HUES64 (cell line): ENCODE measurements around the gene RAB28.

Experiments
- H3K27ac ChIP-seq: 2 replicates; pipeline ENCODE4 v1.7.0; 2013; ENCODE audit warnings: low read depth, low read length, inconsistent platforms
- H3K27me3 ChIP-seq: 2 replicates; pipeline ENCODE4 v1.6.1; 2013; ENCODE audit warnings: mild to moderate bottlenecking, low read length; ENCODE audit not compliant: insufficient read depth
- H3K36me3 ChIP-seq: 2 replicates; pipeline ENCODE4 v1.6.1; 2013; ENCODE audit warnings: mild to moderate bottlenecking, low read length; ENCODE audit not compliant: insufficient read depth
- H3K4me1 ChIP-seq: 2 replicates; pipeline ENCODE4 v1.6.1; 2013; ENCODE audit warnings: mild to moderate bottlenecking, low read length, moderate library complexity; ENCODE audit not compliant: insufficient read depth
- H3K4me3 ChIP-seq: 2 replicates; pipeline ENCODE4 v1.5.1; 2013; ENCODE audit warnings: mild to moderate bottlenecking, low read length, moderate library complexity
- H3K9ac ChIP-seq: 2 replicates; pipeline ENCODE4 v1.6.1; 2013; ENCODE audit warnings: mild to moderate bottlenecking, low read depth, low read length
- H3K9me3 ChIP-seq: 2 replicates; pipeline ENCODE4 v1.6.1; 2013; ENCODE audit warnings: low read depth, low read length; ENCODE audit not compliant: insufficient read depth
- WGBS: fragments of 150-250, 120-280 bp; methylation state at CpG from one replicate; pipeline ENCODE4 v1.1.7; 2013; ENCODE audit warnings: missing lambda C conversion rate; 5-methylcytosine and 5-hydroxymethylcytosine counted together

RAB28 gene

DNA sequence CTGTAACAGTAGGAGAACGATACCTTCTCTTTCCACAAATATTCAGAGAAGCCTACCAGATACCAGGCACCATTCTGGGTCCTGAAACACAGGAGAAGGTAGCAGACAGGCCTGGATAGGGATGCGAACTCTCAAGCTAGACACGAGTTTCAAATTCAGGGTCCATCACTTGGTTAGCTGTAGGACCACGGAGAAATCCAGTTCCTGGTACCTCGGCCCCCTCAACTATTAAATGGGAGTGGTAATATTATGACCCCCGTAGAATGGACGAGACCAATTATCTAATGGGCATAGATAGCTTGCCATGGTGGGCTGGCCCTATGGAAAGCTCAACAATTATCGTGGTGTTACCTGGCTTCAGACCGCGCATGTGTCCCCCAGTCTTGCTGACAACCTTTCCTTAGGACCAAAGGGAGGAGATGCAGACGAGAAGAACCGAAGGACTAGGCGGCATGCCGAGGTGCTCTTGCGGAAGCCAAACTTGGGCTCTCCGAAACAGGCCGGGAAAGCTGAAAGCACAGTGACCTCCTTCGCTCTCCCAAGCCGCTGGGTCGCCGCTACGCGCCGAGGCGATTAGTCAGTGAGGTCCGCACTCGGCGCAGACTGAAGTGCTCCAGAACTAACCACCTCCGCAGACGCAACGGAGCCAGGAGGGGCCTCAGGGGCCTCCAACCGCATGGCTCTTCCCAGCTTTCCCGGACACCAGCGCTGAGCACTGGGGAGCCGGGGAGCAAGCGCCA, 40.5 kb upstream of the RAB28 start:
- H3K9me3 ChIP-seq: peaks cover 8% of the 10 kb centered on the region
- 82% methylated on average over 36 of the region's 36 CpGs for WGBS
- H3K36me3 ChIP-seq: no peaks in the 10 kb centered on the region
- peaks cover 3% of the 10 kb centered on the region; the same call in 1 of the 2 replicates for H3K4me1 ChIP-seq
- peaks cover 73% of the 10 kb centered on the region for H3K27me3 ChIP-seq
- H3K27ac ChIP-seq: no peak overlapping the region
- no peak overlapping the region for H3K4me3 ChIP-seq
- no peak overlapping the region for H3K9ac ChIP-seq

DNA sequence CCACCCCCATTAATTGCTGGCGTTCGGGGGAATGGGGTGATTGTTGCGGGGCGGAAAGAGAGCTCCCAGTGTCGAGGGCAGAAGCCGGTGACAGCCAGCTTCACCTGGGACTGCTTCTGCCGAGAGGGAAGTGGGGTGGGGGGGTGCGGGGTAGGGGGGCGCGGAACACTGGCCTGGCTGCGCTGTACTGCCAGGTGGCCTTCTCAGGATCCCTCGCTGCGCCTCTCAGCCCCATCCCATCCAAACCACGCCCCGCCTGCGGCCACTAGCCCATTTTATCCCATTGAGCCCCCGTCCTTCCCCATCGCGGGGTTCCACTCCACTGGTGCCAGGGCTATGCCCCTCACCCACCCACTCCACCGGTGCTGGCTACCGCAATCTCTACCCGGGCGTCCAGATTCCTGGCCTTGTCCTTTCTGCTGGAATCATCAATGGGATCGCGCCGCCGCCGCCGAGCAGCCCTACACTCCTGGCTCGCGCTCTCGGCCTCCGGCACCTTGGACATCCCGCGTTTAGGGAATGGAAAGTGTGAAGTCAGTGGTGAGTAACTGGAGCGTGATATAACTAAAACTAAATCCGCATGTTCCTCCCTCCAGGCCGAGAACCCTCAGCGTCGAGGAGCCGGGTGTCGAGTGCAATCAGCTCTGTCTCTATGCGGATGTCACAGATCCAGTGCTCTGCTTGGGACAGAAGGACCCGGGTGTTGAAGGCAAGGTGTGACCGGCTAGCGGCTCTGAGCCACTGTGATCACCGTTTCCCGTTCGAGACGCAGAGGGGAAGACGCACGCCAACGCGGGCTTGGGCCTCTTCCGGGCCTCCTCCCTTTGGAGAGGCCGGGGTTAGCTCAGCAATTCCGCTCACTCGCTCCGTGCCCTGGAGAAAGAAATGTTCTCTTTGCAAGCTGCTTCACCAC, 39.7 kb upstream of the RAB28 start:
- Histone ChIP-seq H3K27ac (no peak overlapping the region), H3K36me3 (no peaks in the 10 kb centered on the region), H3K9me3 (peaks cover 8% of the 10 kb centered on the region), H3K27me3 (peaks cover 65% of the 10 kb centered on the region), H3K9ac (no peak overlapping the region), H3K4me3 (no peak overlapping the region), H3K4me1 (peaks cover 11% of the 10 kb centered on the region)
- 95% methylated on average over 58 of the region's 59 CpGs for WGBS

DNA sequence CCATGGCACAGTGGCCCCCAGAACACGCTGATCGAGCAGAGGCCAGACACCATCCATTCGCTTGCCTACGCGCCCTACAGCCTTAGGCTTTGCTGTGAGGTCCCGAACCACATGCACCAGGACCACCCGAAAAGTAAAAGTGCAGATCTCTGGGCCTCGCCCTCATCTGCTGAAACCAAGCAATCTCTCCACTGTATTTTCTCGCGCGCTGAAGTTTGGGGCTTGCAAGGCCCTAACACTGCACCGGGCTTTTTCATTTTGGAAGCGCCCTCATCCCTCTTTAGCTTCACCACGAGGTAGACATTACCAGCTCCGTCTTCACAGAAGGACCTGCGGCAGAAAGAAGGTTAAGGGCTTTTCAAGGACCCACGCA, 39.0 kb upstream of the RAB28 start:
- H3K27ac ChIP-seq: no peak overlapping the region
- no peaks in the 10 kb centered on the region for H3K36me3 ChIP-seq
- H3K4me3 ChIP-seq: no peak overlapping the region
- 90% methylated on average over 17 of the region's 17 CpGs for whole genome bisulfite sequencing
- peaks cover 58% of the 10 kb centered on the region for H3K27me3 ChIP-seq
- peaks cover 8% of the 10 kb centered on the region for H3K9me3 ChIP-seq
- peaks cover 19% of the 10 kb centered on the region for H3K4me1 ChIP-seq
- H3K9ac ChIP-seq: no peak overlapping the region

DNA sequence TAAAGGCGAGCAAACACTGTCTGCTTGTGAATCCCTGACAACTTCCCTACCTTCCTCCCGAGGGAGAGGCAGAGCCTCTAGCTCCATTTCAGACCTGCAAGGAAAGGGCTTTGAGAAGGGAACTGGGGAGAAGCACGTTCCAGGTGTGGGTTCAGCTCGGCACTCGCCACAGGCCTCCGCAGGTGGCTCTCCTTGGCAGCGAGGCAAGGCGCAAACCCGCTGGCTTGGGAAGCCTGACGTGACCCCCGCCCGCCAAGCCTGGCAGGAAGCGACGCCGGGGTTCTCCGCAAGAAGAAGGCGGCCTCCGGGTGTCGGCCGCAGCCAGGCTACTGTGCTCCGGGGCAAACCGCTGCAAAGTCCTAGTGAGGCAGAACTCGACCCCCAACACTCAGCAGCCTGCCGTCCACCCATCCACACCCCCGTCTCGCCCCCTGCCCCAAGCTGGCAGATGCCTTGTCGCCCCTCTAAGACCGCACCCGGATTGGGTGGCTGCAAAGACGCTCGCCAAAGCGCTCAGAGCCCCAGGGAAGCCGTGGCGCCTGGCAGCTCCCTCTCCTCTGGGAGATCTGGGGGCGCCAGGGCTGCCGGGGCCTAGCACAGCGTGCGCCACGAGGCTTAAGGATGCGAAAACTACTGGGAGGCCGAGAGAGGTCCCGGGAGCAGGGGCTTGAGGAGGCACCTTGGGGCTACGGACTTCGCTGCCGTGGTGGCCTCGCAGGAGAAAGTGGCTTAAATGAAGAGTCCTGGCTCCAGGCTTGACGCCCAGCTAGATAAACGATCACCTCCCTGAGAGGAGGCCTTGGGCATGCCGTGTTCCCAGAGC, 38.4 kb upstream of the RAB28 start:
- Histone ChIP-seq H3K4me1 (peaks cover 23% of the 10 kb centered on the region), H3K27me3 (peaks cover 53% of the 10 kb centered on the region), H3K9ac (no peak overlapping the region), H3K4me3 (no peak overlapping the region), H3K36me3 (no peaks in the 10 kb centered on the region), H3K27ac (no peak overlapping the region), H3K9me3 (peaks cover 8% of the 10 kb centered on the region)
- 73% methylated on average over 49 of the region's 49 CpGs for WGBS

DNA sequence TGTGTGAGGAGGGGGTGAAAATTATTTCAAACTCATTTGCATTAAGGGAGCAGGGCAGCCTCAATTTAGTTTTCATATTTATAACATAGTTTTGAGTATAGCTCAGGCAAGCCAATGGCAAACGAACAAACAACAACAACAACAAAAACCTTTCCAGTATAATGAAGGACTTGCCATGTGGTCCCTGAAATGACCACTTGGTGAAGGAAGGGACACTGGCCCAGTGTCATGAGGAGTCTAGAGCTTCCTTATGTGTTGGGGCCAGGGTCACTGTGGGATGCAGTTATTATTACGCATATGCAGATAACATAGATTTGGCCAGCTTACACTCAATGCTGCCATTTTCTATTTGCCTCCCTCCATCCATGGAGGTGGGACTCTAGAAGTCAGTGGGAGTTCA, 36.9 kb upstream of the RAB28 start:
- peaks cover 38% of the 10 kb centered on the region for H3K27me3 ChIP-seq

DNA sequence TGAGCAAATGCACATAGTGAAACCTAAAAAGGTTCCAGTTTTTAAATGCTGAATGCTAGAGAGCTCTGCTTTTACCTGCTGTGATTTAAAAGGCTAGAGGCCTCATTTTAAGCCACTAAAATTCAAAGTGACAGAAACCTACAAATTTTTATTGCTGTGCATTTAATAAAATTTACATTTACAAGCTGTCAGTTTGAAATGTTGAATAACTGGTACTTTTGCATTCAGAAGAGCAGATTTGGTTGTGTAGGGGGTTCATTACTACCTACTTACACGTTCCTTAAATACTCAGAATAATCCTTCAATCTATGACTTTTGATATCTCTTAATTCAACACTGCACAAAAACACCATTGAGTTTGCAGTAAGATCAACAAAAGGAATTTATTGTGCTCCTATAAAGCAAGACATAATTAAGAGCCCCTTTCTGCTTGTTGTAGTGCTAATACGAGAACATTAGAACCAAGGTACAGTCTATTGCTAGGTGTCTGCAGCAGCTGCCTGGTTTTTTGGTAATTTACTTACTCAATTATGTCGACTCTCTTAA, 32.2 kb upstream of the RAB28 start:
- Histone ChIP-seq H3K4me3 (no peak overlapping the region), H3K27me3 (peaks cover 2% of the 10 kb centered on the region; the same call in 1 of the 2 replicates), H3K4me1 (peaks cover 62% of the 10 kb centered on the region), H3K27ac (no peak overlapping the region), H3K9me3 (no peaks in the 10 kb centered on the region), H3K36me3 (no peaks in the 10 kb centered on the region), H3K9ac (no peak overlapping the region)
- 70% methylated on average over 2 of the region's 3 CpGs for WGBS

More for the DNA sequence above, 36.9 kb upstream of the RAB28 start:
- 92% methylated on average over 2 of the region's 2 CpGs for WGBS
- no peaks in the 10 kb centered on the region for H3K36me3 ChIP-seq
- H3K27ac ChIP-seq: no peak overlapping the region
- H3K9me3 ChIP-seq: peaks cover 8% of the 10 kb centered on the region
- peaks cover 33% of the 10 kb centered on the region for H3K4me1 ChIP-seq
- no peak overlapping the region for H3K9ac ChIP-seq
- no peak overlapping the region for H3K4me3 ChIP-seq

DNA sequence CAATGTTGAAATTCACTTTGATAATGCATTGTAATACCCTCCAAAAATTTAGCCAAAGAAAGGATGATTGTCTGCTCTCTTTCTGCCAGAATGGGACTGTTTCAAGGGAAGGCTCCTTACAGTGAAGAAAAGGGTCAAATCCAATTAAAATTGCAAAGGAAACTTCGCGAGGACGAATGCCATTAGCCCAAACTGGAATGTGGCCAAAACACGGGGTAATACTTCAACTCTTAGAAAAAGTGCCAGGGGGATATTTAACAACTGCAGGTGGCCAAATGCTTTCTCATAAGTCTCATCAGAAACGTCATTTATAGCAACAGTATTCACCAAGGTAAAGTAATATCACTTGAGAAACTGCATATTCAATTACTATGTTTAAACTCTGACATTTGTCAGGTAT, 31.1 kb upstream of the RAB28 start:
- Histone ChIP-seq H3K4me3 (no peak overlapping the region), H3K9me3 (no peaks in the 10 kb centered on the region), H3K4me1 (peaks cover 62% of the 10 kb centered on the region), H3K36me3 (no peaks in the 10 kb centered on the region), H3K27ac (no peak overlapping the region), H3K9ac (no peak overlapping the region), H3K27me3 (no peaks in the 10 kb centered on the region)
- 35% methylated on average over 5 of the region's 5 CpGs for WGBS

DNA sequence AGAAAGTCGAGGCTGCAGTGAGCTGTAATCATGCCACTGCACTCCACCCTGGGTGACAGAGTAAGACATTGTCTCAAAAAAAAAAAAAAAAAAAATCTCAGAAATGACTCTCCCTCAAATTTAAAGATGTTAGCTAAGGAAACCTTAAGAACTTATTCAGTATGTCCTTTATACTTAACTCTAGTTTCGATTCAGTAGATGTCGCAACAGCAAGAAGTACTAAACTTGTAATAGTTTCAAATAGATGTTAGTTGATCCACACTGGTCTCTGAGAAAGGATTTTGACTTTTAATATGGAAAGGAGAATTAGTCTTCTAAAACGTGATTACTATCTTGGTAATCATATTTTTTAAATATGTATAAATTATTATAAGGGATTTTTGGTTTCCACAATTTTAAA, 30.6 kb upstream of the RAB28 start:
- H3K4me1 ChIP-seq: peaks cover 59% of the 10 kb centered on the region
- 95% methylated on average over 3 of the region's 4 CpGs for WGBS
- H3K4me3 ChIP-seq: no peak overlapping the region
- no peaks in the 10 kb centered on the region for H3K36me3 ChIP-seq
- H3K9ac ChIP-seq: no peak overlapping the region
- H3K27me3 ChIP-seq: no peaks in the 10 kb centered on the region
- H3K9me3 ChIP-seq: no peaks in the 10 kb centered on the region
- no peak overlapping the region for H3K27ac ChIP-seq

DNA sequence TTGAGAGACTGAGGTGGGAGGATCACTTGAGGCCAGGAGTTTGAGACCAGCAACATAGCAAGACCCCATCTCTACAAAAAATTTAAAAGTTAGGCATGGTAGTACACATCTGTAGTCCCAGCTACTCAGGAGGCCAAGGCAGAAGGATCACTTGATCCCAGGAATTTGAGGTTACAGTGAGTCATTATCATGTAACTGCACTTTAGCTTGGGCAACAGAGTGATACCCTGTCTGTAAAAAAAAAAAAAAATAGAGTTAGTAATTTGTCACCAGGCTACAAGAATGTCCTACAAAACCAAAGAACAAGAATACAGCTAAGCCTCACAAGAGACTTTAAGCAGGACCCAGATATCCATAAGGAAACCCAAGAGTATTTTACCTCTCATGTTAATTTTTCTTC, 27.0 kb upstream of the RAB28 start:
- no peak overlapping the region for H3K9ac ChIP-seq
- no peaks in the 10 kb centered on the region for H3K9me3 ChIP-seq
- H3K4me3 ChIP-seq: no peak overlapping the region
- no peaks in the 10 kb centered on the region for H3K27me3 ChIP-seq
- H3K4me1 ChIP-seq: peaks cover 29% of the 10 kb centered on the region
- no peak overlapping the region for H3K27ac ChIP-seq
- H3K36me3 ChIP-seq: no peaks in the 10 kb centered on the region

DNA sequence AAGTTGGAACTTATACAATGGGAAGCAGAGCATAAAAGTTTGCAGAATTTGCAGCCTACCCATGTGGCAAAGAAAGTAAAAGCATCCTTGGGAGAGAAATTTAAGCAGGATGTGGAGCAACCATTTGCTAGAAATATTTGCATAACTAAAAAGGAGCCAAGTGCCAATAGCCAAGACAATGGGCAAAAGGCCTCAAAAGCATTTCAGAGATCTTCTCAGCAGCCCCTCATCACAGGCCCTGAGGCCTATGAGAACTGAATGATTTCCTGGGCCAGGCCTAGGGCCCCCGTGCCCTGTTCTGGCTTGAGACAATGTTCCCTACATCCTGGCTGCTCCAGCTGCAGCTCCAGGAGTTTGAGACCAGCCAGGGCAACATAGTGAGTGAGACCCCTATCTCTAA, 25.3 kb upstream of the RAB28 start:
- 26% methylated on average over 1 of the region's 1 CpG for WGBS
- no peaks in the 10 kb centered on the region for H3K9me3 ChIP-seq
- no peaks in the 10 kb centered on the region for H3K27me3 ChIP-seq

More for the DNA sequence above, 25.3 kb upstream of the RAB28 start:
- Histone ChIP-seq H3K4me1 (peaks cover 16% of the 10 kb centered on the region), H3K36me3 (no peaks in the 10 kb centered on the region), H3K4me3 (no peak overlapping the region), H3K9ac (no peak overlapping the region), H3K27ac (peak overlapping the region; percentile 50; the same call in 1 of the 2 replicates)
